Vagina (tissue), 2 donors: ENCODE measurements around the gene ZNF580.

Experiments used
- CTCF ChIP-seq, 3 experiments: fragments of 450-650 bp in 2 of 3; fragments of 200-600 bp in 1 of 3; sonication (generic) in 1 of 3; IDR thresholded peaks; one replicate each; pipeline ENCODE4 v1.5.1; 2017 to 2019; ENCODE audit warnings: antibody characterized with exemption in 3 of 3, mild to moderate bottlenecking in 2 of 3, moderate library complexity in 2 of 3
- POLR2AphosphoS5 ChIP-seq, 2 donors: sonication (generic); formaldehyde crosslinking; IDR thresholded peaks; one replicate each; pipeline ENCODE4 v1.9.0; 2017; ENCODE audit warnings: antibody characterized with exemption in 2 of 2, mild to moderate bottlenecking in 2 of 2, low read depth in 1 of 2; ENCODE audit not compliant: insufficient read depth in 1 of 2

- no peak for TF ChIP-seq CTCF (IDR thresholded peaks at IDR 0.05)
- no peak for TF ChIP-seq POLR2AphosphoS5 (IDR thresholded peaks at IDR 0.05; ENCODE audit: insufficient read depth in 1 of 2, low read depth in 1 of 2)
Observed at GRCh38 chr19:55675661-55676354, 35.0 kb downstream of the ZNF580 start.
